SU-DHL-6 (cell line): ENCODE measurements around the gene PALLD.

Experiments
- H2AFZ ChIP-seq: fragments of 200-600 bp; sonication (generic); 2 replicates; pipeline ENCODE4 v1.6.1; 2014; ENCODE audit warnings: low read depth, mild to moderate bottlenecking, moderate library complexity, mixed read lengths, antibody characterized with exemption, low read length; ENCODE audit not compliant: severe bottlenecking
- H3F3A ChIP-seq: fragments of 200-600 bp; shearing (Covaris generic); 2 replicates; pipeline ENCODE4 v1.6.0; 2016; ENCODE audit warnings: antibody characterized with exemption, mild to moderate bottlenecking; ENCODE audit not compliant: insufficient read depth
- H3K27ac ChIP-seq: fragments of 200-600 bp; sonication (generic); 2 replicates; pipeline ENCODE4 v1.5.1; 2016; ENCODE audit warnings: low read depth, mild to moderate bottlenecking, low read length, moderate library complexity, mixed read lengths
- H3K27me3 ChIP-seq: fragments of 200-600 bp; sonication (generic), shearing (Covaris generic); 2 replicates; pipeline ENCODE4 v1.6.0; 2014; ENCODE audit warnings: mild to moderate bottlenecking, low read length
- H3K36me3 ChIP-seq: fragments of 200-600 bp; sonication (generic); 2 replicates; pipeline ENCODE4 v1.6.1; 2014; ENCODE audit warnings: mild to moderate bottlenecking, low read length, mixed read lengths
- H3K4me2 ChIP-seq: fragments of 300-600, 200-600 bp; shearing (Covaris generic), sonication (generic); 2 replicates; pipeline ENCODE4 v1.6.0; 2014; ENCODE audit warnings: low read length, low read depth, mild to moderate bottlenecking; ENCODE audit not compliant: poor library complexity, severe bottlenecking
- H3K4me3 ChIP-seq: fragments of 200-600 bp; sonication (generic); 2 replicates; pipeline ENCODE4 v1.5.1; 2014; ENCODE audit warnings: antibody characterized with exemption, low read length, mild to moderate bottlenecking, mixed read lengths; ENCODE audit not compliant: insufficient read depth, poor library complexity, severe bottlenecking
- H3K79me2 ChIP-seq: fragments of 200-600 bp; sonication (generic); 2 replicates; pipeline ENCODE4 v1.6.1; 2014; ENCODE audit warnings: mild to moderate bottlenecking, low read length, moderate library complexity; ENCODE audit not compliant: insufficient read depth
- H3K9ac ChIP-seq: fragments of 200-600 bp; sonication (generic); 2 replicates; pipeline ENCODE4 v1.7.0; 2014; ENCODE audit warnings: mild to moderate bottlenecking, low read length
- H3K9me2 ChIP-seq: fragments of 200-600 bp; sonication (generic); replicated peaks from 2 replicates; pipeline ENCODE4 v1.6.1; 2014; ENCODE audit warnings: low read length; ENCODE audit not compliant: insufficient read depth
- H3K9me3 ChIP-seq: fragments of 200-600 bp; sonication (generic); 2 replicates; pipeline ENCODE4 v1.6.1; 2014; ENCODE audit warnings: low read length, mixed read lengths; ENCODE audit not compliant: insufficient read depth
- H4K20me1 ChIP-seq: fragments of 200-600 bp; sonication (generic); 2 replicates; pipeline ENCODE4 v1.6.1; 2014; ENCODE audit warnings: low read depth, mild to moderate bottlenecking, antibody characterized with exemption, low read length, moderate library complexity, mixed read lengths
- EZH2phosphoT487 ChIP-seq: fragments of 200-600 bp; sonication (generic), shearing (Covaris generic); conservative IDR thresholded peaks from 2 replicates; pipeline ENCODE4 v1.6.1; 2018; ENCODE audit warnings: mild to moderate bottlenecking, antibody characterized with exemption, low read length, moderate library complexity, mixed read lengths
- TF ChIP-seq, protein P1 (sequence below): fragments of 200-600 bp; sonication (generic); IDR thresholded peaks from one replicate; pipeline ENCODE4 v1.5.1; 2017; ENCODE audit warnings: antibody characterized with exemption, mild to moderate bottlenecking, low read length, moderate library complexity; ENCODE audit not compliant: insufficient read depth, poor library complexity, severe bottlenecking

PALLD gene

GRCh38 chr4:168825975-168826374, 329.1 kb downstream of the PALLD start:
- H4K20me1 ChIP-seq: no peaks in the 10 kb centered on the region
- peaks cover 3% of the 10 kb centered on the region; the same call in 1 of the 2 replicates for H3K36me3 ChIP-seq
- no peak overlapping the region for H3K4me3 ChIP-seq
- no peak overlapping the region for H3K27ac ChIP-seq
- H3K27me3 ChIP-seq: no peaks in the 10 kb centered on the region
- H3K4me2 ChIP-seq: no peak overlapping the region
- H3K9me2 ChIP-seq: no peaks in the 10 kb centered on the region
- TF ChIP-seq, protein P1, sequence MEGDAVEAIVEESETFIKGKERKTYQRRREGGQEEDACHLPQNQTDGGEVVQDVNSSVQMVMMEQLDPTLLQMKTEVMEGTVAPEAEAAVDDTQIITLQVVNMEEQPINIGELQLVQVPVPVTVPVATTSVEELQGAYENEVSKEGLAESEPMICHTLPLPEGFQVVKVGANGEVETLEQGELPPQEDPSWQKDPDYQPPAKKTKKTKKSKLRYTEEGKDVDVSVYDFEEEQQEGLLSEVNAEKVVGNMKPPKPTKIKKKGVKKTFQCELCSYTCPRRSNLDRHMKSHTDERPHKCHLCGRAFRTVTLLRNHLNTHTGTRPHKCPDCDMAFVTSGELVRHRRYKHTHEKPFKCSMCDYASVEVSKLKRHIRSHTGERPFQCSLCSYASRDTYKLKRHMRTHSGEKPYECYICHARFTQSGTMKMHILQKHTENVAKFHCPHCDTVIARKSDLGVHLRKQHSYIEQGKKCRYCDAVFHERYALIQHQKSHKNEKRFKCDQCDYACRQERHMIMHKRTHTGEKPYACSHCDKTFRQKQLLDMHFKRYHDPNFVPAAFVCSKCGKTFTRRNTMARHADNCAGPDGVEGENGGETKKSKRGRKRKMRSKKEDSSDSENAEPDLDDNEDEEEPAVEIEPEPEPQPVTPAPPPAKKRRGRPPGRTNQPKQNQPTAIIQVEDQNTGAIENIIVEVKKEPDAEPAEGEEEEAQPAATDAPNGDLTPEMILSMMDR: no peak
- TF ChIP-seq EZH2phosphoT487: no peak
- no peaks in the 10 kb centered on the region for H3K79me2 ChIP-seq
- H3K9ac ChIP-seq: no peak overlapping the region
- H2AFZ ChIP-seq: no peak overlapping the region
- H3F3A ChIP-seq: no peaks in the 10 kb centered on the region
- H3K9me3 ChIP-seq: no peaks in the 10 kb centered on the region

DNA sequence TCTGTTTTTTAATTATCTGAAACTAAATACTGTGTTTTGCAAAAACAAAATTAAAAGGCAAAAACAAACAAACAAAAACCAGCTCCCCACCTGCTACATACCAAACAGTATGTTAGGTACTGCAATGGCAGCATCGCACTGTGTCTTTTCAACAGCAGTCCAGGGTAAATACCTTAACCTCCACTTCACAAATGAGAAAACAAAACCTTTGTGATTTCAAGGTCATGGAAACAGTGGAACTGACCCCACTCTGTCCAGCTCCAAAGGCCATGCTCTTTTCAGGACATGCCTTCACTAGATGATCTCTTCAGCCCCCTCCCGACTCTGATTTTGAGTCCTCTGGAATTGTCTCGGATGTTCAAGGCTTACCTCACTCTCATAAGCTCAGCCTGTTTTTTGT, 329.8 kb downstream of the PALLD start:
- Histone ChIP-seq H3K4me3 (no peak overlapping the region), H3K27ac (no peak overlapping the region), H3K9ac (no peak overlapping the region), H3K36me3 (peaks cover 3% of the 10 kb centered on the region; the same call in 1 of the 2 replicates), H3K9me3 (no peaks in the 10 kb centered on the region), H3K4me2 (no peak overlapping the region), H3F3A (no peaks in the 10 kb centered on the region), H3K9me2 (no peaks in the 10 kb centered on the region), H3K27me3 (no peaks in the 10 kb centered on the region), H3K79me2 (no peaks in the 10 kb centered on the region), H2AFZ (no peak overlapping the region), H4K20me1 (no peaks in the 10 kb centered on the region)
- no peak for TF ChIP-seq EZH2phosphoT487
- TF ChIP-seq, protein P1: no peak

DNA sequence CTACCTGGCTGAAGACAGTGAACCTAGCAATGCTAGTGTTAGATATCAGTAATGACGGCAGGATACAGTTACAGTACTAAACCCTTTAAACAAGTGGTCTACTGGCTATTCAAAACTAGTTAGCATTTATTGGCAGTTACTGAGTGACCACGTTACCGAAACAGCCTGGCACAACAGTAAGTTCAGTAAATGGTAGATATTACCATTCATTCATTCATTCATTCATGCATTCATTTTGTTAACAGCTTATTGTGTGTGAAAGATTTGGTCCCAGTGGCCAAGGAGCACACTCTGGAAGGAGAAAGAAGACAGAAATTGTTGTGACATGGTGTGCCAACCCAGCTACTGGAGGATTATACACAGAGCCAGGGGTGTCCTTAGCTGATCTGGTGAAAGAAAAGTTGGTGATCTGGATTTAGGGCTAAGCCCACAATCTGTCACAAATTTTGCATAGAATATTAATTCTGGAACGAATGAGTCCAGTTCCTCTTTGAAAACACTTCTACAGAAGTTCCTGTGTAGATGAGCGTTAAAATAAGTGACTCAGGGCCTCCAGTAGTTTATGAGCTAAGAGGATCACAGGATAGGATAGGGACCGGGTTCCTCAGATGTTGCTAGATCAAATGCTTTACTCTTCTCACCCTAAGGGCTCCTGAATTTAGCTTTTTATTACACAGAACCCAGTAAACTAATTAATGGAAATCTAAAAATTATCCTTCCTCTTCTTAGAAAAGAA, 334.1 kb downstream of the PALLD start:
- Histone ChIP-seq H3K9me2 (no peaks in the 10 kb centered on the region), H3F3A (no peaks in the 10 kb centered on the region), H2AFZ (peak overlapping the region; percentile 97), H3K9me3 (no peaks in the 10 kb centered on the region), H3K27me3 (no peaks in the 10 kb centered on the region), H3K4me3 (no peak overlapping the region), H4K20me1 (no peaks in the 10 kb centered on the region), H3K27ac (no peak overlapping the region), H3K79me2 (no peaks in the 10 kb centered on the region), H3K36me3 (no peaks in the 10 kb centered on the region), H3K9ac (no peak overlapping the region), H3K4me2 (peak overlapping the region; percentile 58)
- TF ChIP-seq, protein P1: no peak
- no peak for TF ChIP-seq EZH2phosphoT487
